Myocyte (in vitro differentiated cells): ENCODE measurements around the gene ERVMER34-1. TPM values are rescaled to one million over a fixed set of nuclear protein-coding genes. Genes with fewer than 3 reads are reported as not detected.

ENCODE experiments used
- DNase-seq: peaks from one replicate; pipeline ENCODE4 v3.0.0-alpha.2; 2012; ENCODE audit warnings: low read depth
- polyA plus RNA-seq: library from polyadenylated mRNA; unstranded; fragments of >200 nt; gene quantifications from one replicate; pipeline ENCODE4 v1.2.1, GENCODE V29; 2012; ENCODE audit warnings: missing spikeins
- total RNA-seq: library from RNA; depleted of rRNA; stranded (reverse); fragments of >200 nt; gene quantifications from 2 replicates; pipeline ENCODE4 v1.2.3, GENCODE V29; 2014

ERVMER34-1 gene
- 0.10 and 0.13 TPM in 2 replicates for total RNA-seq
- polyA plus RNA-seq: not detected

- DNase-seq: peak; percentile 16
These were observed at the start of gene ERVMER34-1 for GRCh38 chr4:52750819-52751486. Gene ERVMER34-1 (minus strand): TSS chr4:52751425. CDS start chr4:52745520, 5,905 bp downstream.

- DNase-seq: peak; percentile 1
These were observed 48.6 kb upstream of the ERVMER34-1 start for GRCh38 chr4:52799813-52800212.

- DNase-seq: no peak
These were observed 44.3 kb upstream of the ERVMER34-1 start for GRCh38 chr4:52795533-52795932.

GRCh38 chr4:52791936-52792335, 40.7 kb upstream of the ERVMER34-1 start:
- no peak for DNase-seq

GRCh38 chr4:52789774-52790173, 38.5 kb upstream of the ERVMER34-1 start:
- no peak for DNase-seq

GRCh38 chr4:52788806-52789205, 37.6 kb upstream of the ERVMER34-1 start:
- DNase-seq: no peak

- DNase-seq: no peak
These were observed 31.8 kb upstream of the ERVMER34-1 start for GRCh38 chr4:52783069-52783468.

- no peak for DNase-seq
These were observed 29.6 kb upstream of the ERVMER34-1 start for GRCh38 chr4:52780617-52781354.

- peak; percentile 25 for DNase-seq
These were observed 29.0 kb upstream of the ERVMER34-1 start for GRCh38 chr4:52780206-52780605.

GRCh38 chr4:52760256-52760655, 9.0 kb upstream of the ERVMER34-1 start:
- no peak for DNase-seq

GRCh38 chr4:52755426-52755825, 4.2 kb upstream of the ERVMER34-1 start:
- DNase-seq: no peak

GRCh38 chr4:52752936-52753335, 1.7 kb upstream of the ERVMER34-1 start:
- no peak for DNase-seq

- peak; percentile 6 for DNase-seq
These were observed 274 bp upstream of the ERVMER34-1 start for GRCh38 chr4:52751487-52751911.

GRCh38 chr4:52750213-52750612, 1.0 kb downstream of the ERVMER34-1 start:
- no peak for DNase-seq

GRCh38 chr4:52748432-52748831, 2.8 kb downstream of the ERVMER34-1 start:
- no peak for DNase-seq

GRCh38 chr4:52744588-52744987, 6.6 kb downstream of the ERVMER34-1 start:
- DNase-seq: no peak

GRCh38 chr4:52743444-52744019, 7.7 kb downstream of the ERVMER34-1 start:
- DNase-seq: no peak

GRCh38 chr4:52729586-52729985, 21.6 kb downstream of the ERVMER34-1 start:
- no peak for DNase-seq

- DNase-seq: no peak
These were observed 22.5 kb downstream of the ERVMER34-1 start for GRCh38 chr4:52728691-52729240.

- DNase-seq: no peak
These were observed 24.2 kb downstream of the ERVMER34-1 start for GRCh38 chr4:52726826-52727580.
